CD4-positive, alpha-beta T cell (primary cell): ENCODE measurements around the gene CCBE1. TPM values are rescaled to one million over a fixed set of nuclear protein-coding genes. Genes with fewer than 3 reads are reported as not detected.

ENCODE experiments used
- ATAC-seq: fragments of 200-7000 bp; cut with Tn5 transposase; one replicate; pipeline ENCODE4 v1.10.0; 2022; ENCODE audit warnings: mild to moderate bottlenecking; ENCODE audit not compliant: poor library complexity
- CTCF ChIA-PET: fragments of 350-600 bp; sonication (Branson Sonifier 250); formaldehyde crosslinking; loops from one replicate; lab custom pipeline; 2021; ENCODE audit warnings: antibody characterized with exemption, inconsistent platforms; lab: Charles Lee
- POLR2A ChIA-PET: fragments of 350-600 bp; sonication (Branson Sonifier 250); formaldehyde crosslinking; loops from one replicate; lab custom pipeline; 2021; ENCODE audit warnings: antibody characterized with exemption, inconsistent platforms; lab: Charles Lee
- DNase-seq, 14 experiments: peaks; one replicate each; pipeline ENCODE4 v3.0.0-alpha.2; 2013 to 2020; ENCODE audit warnings: mixed read lengths in 2 of 14
- H3K27ac ChIP-seq, 2 donors: one replicate each; pipeline versions ENCODE4 v1.5.1 to v1.7.0; 2013; ENCODE audit warnings: low read length in 2 of 2, low read depth in 1 of 2, mild to moderate bottlenecking in 1 of 2
- H3K27me3 ChIP-seq, 2 experiments: 1 replicate in 1 of 2; 2 replicates in 1 of 2; pipeline versions ENCODE4 v1.6.1 to v1.7.0; 2013; ENCODE audit warnings: low read length in 2 of 2, control low read depth in 1 of 2, mild to moderate bottlenecking in 1 of 2, moderate library complexity in 1 of 2; ENCODE audit not compliant: insufficient read depth in 2 of 2, control insufficient read depth in 1 of 2
- H3K36me3 ChIP-seq: one replicate; pipeline ENCODE4 v1.6.1; 2013; ENCODE audit warnings: low read length, control low read depth; ENCODE audit not compliant: insufficient read depth
- H3K4me1 ChIP-seq: one replicate; pipeline ENCODE4 v1.6.1; 2013; ENCODE audit warnings: low read length, control low read depth; ENCODE audit not compliant: insufficient read depth
- H3K4me3 ChIP-seq: one replicate; pipeline ENCODE4 v1.5.1; 2013; ENCODE audit warnings: mild to moderate bottlenecking, low read length, moderate library complexity
- H3K9me3 ChIP-seq, 2 experiments: 1 replicate in 1 of 2; 2 replicates in 1 of 2; pipeline versions ENCODE4 v1.6.1 to v1.7.0; 2013; ENCODE audit warnings: low read length in 2 of 2, mild to moderate bottlenecking in 2 of 2, control low read depth in 1 of 2, moderate library complexity in 1 of 2; ENCODE audit not compliant: control insufficient read depth in 1 of 2, insufficient read depth in 1 of 2
- H3K27ac Mint-ChIP-seq: one replicate; pipeline ENCODE4 v1.8.0; 2020; ENCODE audit warnings: mixed read lengths
- H3K27me3 Mint-ChIP-seq: one replicate; pipeline ENCODE4 v1.8.0; 2021; ENCODE audit warnings: mixed read lengths
- H3K36me3 Mint-ChIP-seq: one replicate; pipeline ENCODE4 v1.8.0; 2021; ENCODE audit warnings: low read depth, mixed read lengths
- H3K4me1 Mint-ChIP-seq: one replicate; pipeline ENCODE4 v1.8.0; 2021; ENCODE audit warnings: low read depth, mixed read lengths
- H3K4me3 Mint-ChIP-seq: one replicate; pipeline ENCODE4 v1.8.0; 2020; ENCODE audit warnings: mild to moderate bottlenecking, mixed read lengths
- H3K9me3 Mint-ChIP-seq: one replicate; pipeline ENCODE4 v1.8.0; 2020; ENCODE audit warnings: mixed read lengths
- intact Hi-C, 2 experiments: fragments of 100-400 bp; cut with DNase I in 1 of 2; cut with micrococcal nuclease in 1 of 2; formaldehyde crosslinking; loops; one replicate each; pipeline versions ENCODE4 v1.15.1 to v1.9.0; 2023 to 2025; cut with DNase I, micrococcal nuclease
- total RNA-seq, 174 experiments: library from RNA in 2 of 174; stranded (reverse) in 2 of 174; gene quantifications; one replicate each; pipeline ENCODE4 v1.2.3 and lab custom pipeline; 2021 to 2026
- TF ChIP-seq, protein P1 (sequence below): fragments of 200-600 bp; IDR thresholded peaks from one replicate; pipeline ENCODE4 v1.8.0; 2022; ENCODE audit warnings: antibody characterized with exemption, mild to moderate bottlenecking

The CCBE1 gene
- total RNA-seq, 2 experiments from 2014 or later, result not detected

DNA sequence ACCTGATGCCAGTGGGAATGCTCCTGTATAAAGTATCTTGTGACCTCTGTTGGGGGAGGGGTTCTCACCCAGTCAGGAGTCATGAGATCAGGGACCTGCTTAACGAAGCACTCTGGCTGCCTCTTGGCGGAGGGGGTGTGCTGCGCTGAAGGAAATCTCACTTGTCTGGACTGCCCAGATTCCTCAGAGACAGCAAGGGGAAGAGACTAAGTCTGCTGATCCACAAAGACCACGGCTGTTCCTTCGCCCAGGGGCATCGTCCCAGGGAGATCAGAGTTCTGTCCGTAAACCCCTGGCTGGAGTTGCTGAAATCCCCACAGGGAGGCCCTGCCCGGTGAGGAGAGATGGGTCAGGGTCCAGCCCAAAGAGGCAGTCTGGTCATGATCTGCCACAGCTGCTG, 168.4 kb downstream of the CCBE1 start:
- peaks cover 23% of the 10 kb centered on the region for H3K27me3 Mint-ChIP-seq

DNA sequence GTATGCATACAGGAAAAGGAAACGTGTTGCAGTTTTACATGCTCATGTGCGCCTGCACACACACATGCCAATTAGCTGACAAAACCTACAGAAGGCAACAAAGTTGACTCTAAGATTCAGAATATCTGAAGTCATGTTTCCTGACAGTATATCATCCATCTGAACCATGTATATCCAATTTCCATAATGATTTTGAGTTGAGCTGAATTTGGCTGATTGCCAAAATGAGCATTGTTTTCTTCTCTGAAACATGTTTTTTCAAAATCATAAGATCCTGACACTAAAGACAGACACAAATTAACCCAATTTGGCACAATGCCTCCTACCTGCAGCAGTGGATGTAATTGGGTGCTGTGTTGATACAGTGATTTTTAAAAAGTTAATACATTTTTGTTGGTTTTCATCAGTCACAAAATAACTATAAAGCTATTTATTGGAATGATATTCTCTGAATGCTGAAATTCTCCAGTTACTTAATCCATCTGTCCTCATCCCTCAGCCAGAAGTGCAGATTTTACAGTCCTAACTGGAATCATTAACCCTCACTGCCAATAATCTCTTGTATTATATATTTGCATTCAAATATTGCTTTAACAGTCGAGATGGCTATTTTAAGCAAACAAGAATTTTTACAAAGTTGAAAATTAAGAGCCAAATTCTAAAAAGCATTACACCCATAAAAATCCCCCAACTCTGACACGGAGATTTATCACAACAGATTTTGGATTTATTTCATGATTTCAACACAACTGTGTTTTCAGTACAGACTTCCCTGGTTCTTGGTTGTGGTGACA, 176.5 kb downstream of the CCBE1 start:
- intact Hi-C loops, result no loop called here
- Histone ChIP-seq H3K36me3 (no peaks in the 10 kb centered on the region), H3K4me3 (no peak overlapping the region), H3K4me1 (no peaks in the 10 kb centered on the region), H3K27ac (no peak overlapping the region), H3K9me3 (peaks cover 0 to 4% of the 10 kb centered on the region in 2 experiments), H3K27me3 (peaks cover 0 to 5% of the 10 kb centered on the region in 2 experiments)
- TF ChIP-seq, protein P1, sequence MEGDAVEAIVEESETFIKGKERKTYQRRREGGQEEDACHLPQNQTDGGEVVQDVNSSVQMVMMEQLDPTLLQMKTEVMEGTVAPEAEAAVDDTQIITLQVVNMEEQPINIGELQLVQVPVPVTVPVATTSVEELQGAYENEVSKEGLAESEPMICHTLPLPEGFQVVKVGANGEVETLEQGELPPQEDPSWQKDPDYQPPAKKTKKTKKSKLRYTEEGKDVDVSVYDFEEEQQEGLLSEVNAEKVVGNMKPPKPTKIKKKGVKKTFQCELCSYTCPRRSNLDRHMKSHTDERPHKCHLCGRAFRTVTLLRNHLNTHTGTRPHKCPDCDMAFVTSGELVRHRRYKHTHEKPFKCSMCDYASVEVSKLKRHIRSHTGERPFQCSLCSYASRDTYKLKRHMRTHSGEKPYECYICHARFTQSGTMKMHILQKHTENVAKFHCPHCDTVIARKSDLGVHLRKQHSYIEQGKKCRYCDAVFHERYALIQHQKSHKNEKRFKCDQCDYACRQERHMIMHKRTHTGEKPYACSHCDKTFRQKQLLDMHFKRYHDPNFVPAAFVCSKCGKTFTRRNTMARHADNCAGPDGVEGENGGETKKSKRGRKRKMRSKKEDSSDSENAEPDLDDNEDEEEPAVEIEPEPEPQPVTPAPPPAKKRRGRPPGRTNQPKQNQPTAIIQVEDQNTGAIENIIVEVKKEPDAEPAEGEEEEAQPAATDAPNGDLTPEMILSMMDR, result no peak
- Mint-ChIP-seq H3K27ac (no peak overlapping the region), H3K9me3 (peaks cover under 1% of the 10 kb centered on the region), H3K27me3 (peaks cover 19% of the 10 kb centered on the region), H3K4me3 (no peak overlapping the region), H3K36me3 (no peaks in the 10 kb centered on the region), H3K4me1 (no peaks in the 10 kb centered on the region)
- POLR2A ChIA-PET, result no interaction called here
- ATAC-seq (no peak), DNase-seq (no peak)
- CTCF ChIA-PET, result no interaction called here

More for the DNA sequence above, 168.4 kb downstream of the CCBE1 start:
- Mint-ChIP-seq H3K9me3 (peaks cover 5% of the 10 kb centered on the region), H3K27ac (no peak overlapping the region), H3K4me1 (no peaks in the 10 kb centered on the region), H3K36me3 (no peaks in the 10 kb centered on the region), H3K4me3 (no peak overlapping the region)
- H3K9me3 ChIP-seq, result peaks cover 0 to 8% of the 10 kb centered on the region in 2 experiments
- H3K4me3 ChIP-seq, result no peak overlapping the region
- DNase-seq, result no peak
- ATAC-seq, result no peak
- H3K4me1 ChIP-seq, result no peaks in the 10 kb centered on the region
- H3K36me3 ChIP-seq, result no peaks in the 10 kb centered on the region
- CTCF ChIA-PET, result no interaction called here
- TF ChIP-seq, protein P1, result no peak
- POLR2A ChIA-PET, result no interaction called here
- intact Hi-C loops, result no loop called here
- H3K27me3 ChIP-seq, result no peaks in the 10 kb centered on the region
- H3K27ac ChIP-seq, result no peak overlapping the region

DNA sequence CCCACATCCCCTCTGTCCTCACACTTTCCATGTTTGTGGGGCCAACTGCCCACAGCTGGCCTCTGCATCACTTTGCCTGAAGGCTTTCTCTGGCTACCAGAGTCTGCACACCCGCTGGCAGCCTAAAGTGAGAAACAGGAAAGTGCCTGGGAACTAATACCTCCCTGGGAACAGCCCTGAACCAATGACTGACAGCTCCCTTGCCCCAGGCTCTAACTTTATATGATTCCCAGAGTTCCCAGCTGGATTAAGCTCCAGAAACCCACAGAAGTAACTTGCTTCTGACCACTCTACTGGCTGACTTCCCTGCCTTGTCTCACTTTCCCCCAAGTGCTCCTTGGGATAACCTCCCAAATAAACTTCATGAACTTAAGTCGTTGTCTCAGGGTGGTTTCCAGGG, 178.5 kb downstream of the CCBE1 start:
- H3K36me3 ChIP-seq, result no peaks in the 10 kb centered on the region
- H3K9me3 ChIP-seq, result peaks cover 0 to 7% of the 10 kb centered on the region in 2 experiments
- DNase-seq, result no peak
- no peak overlapping the region for H3K27ac Mint-ChIP-seq
- CTCF ChIA-PET, result no interaction called here
- H3K4me3 ChIP-seq, result no peak overlapping the region
- POLR2A ChIA-PET, result no interaction called here
- H3K4me3 Mint-ChIP-seq, result no peak overlapping the region
- ATAC-seq, result no peak
- TF ChIP-seq, protein P1, result no peak
- H3K36me3 Mint-ChIP-seq, result no peaks in the 10 kb centered on the region
- peaks cover 33% of the 10 kb centered on the region for H3K27me3 Mint-ChIP-seq
- no peaks in the 10 kb centered on the region for H3K9me3 Mint-ChIP-seq
- no peaks in the 10 kb centered on the region for H3K4me1 ChIP-seq
- H3K27me3 ChIP-seq, result peaks cover 0 to 5% of the 10 kb centered on the region in 2 experiments
- no peaks in the 10 kb centered on the region for H3K4me1 Mint-ChIP-seq
- intact Hi-C loops, result no loop called here
- no peak overlapping the region for H3K27ac ChIP-seq
